HG02588 (cell line): ENCODE results near the gene KIDINS220.

Source experiments
- ATAC-seq: cut with Tn5 transposase; IDR thresholded peaks from one replicate; pipeline ENCODE4 v1.9.1; 2021; ENCODE audit warnings: mild to moderate bottlenecking, moderate library complexity; ENCODE audit not compliant: unreplicated experiment

The KIDINS220 gene

GRCh38 chr2:8806885-8807704 is 30.3 kb downstream of the KIDINS220 start:
- ATAC-seq: no peak

- no peak for ATAC-seq
Observed at GRCh38 chr2:8805278-8806210, 31.9 kb downstream of the KIDINS220 start.

GRCh38 chr2:8803658-8804379 is 33.6 kb downstream of the KIDINS220 start:
- peak; percentile 99 for ATAC-seq

GRCh38 chr2:8802741-8803140 is 34.7 kb downstream of the KIDINS220 start:
- no peak for ATAC-seq

- ATAC-seq: no peak
Observed at GRCh38 chr2:8800821-8801220, 36.6 kb downstream of the KIDINS220 start.

GRCh38 chr2:8800218-8800617 is 37.2 kb downstream of the KIDINS220 start:
- no peak for ATAC-seq

- no peak for ATAC-seq
Observed at GRCh38 chr2:8799004-8799403, 38.4 kb downstream of the KIDINS220 start.

- no peak for ATAC-seq
Observed at GRCh38 chr2:8798393-8798792, 39.0 kb downstream of the KIDINS220 start.

GRCh38 chr2:8797682-8798081 is 39.7 kb downstream of the KIDINS220 start:
- no peak for ATAC-seq

GRCh38 chr2:8796878-8797550 is 40.4 kb downstream of the KIDINS220 start:
- no peak for ATAC-seq

- no peak for ATAC-seq
Observed at GRCh38 chr2:8796315-8796848, 41.0 kb downstream of the KIDINS220 start.

- ATAC-seq: no peak
Observed at GRCh38 chr2:8794923-8795825, 42.2 kb downstream of the KIDINS220 start.

- ATAC-seq: no peak
Observed at GRCh38 chr2:8790739-8791162, 46.7 kb downstream of the KIDINS220 start.

GRCh38 chr2:8786463-8786862 is 51.0 kb downstream of the KIDINS220 start:
- ATAC-seq: no peak

GRCh38 chr2:8779795-8780671 is 57.4 kb downstream of the KIDINS220 start:
- ATAC-seq: no peak

GRCh38 chr2:8774371-8774770 is 63.0 kb downstream of the KIDINS220 start:
- no peak for ATAC-seq

GRCh38 chr2:8767324-8767723 is 70.1 kb downstream of the KIDINS220 start:
- no peak for ATAC-seq

- no peak for ATAC-seq
Observed at GRCh38 chr2:8761529-8762164, 75.8 kb downstream of the KIDINS220 start.
